ENCODE measurements around the gene GPC4. TPM values are rescaled to one million over a fixed set of nuclear protein-coding genes. Genes with fewer than 3 reads are reported as not detected.

Gene GPC4
- total and polyA plus RNA-seq, 9 of the 15 experiments (the other 6 are each of a cell fraction or from before 2014, with no cell fraction given), result 0.11 TPM; not detected in 8

DNA sequence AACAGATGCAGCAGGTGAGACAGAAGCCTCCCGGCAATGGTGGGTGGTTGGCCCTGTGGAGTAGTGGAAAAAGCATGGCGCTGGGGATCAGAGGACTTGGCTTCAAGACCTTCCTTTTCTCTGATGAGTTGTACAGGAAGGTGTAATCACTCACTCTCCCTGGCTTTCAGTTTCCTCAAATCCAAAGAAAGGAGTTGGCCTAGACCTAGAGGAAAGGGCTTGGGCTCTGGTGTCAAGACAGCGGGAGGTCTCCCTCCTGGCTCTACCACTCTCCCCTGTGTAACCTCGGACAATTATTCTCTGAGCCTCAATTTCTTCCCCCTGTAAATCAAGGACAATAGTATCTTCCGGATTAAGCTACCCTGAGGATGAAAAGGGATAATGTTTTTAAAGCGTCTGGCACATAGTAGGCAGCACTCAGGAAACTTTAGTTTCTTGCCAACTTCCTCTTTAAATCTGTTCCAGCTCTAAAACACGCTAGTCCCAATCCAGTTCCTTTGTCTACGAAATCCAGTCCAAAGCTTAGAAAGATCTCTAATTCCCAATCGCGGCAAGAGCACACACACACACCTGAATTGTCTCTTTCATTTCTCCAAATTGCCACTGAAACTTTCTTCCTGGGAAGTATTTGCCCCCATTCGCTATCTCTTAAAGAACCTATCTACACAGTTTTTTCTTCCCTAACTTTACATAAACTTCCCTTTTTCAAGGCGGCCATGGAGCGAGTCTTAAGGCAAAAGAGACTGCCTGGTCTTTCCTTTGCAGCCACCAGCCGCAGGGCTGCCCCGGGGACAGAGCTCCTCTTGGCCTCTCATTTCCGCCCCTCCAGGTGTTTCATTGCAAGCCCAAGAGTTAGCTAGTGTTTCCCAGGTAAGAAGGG is 29.9 kb upstream of the GPC4 start:
- WGBS (ENCODE audit: insufficient coverage, low coverage, missing lambda C conversion rate), result 0% methylated on average over 14 of the region's 16 CpGs
- H3K27me3 ChIP-seq (ENCODE audit: control insufficient read depth in 2 of 2, insufficient read depth in 2 of 2, low read length in 2 of 2), result no peaks in the 10 kb centered on the region; a peak in 1 of 5 replicates
- in situ Hi-C loops (cut with MboI) (no loop called here), intact Hi-C loops (cut with micrococcal nuclease) (no loop called here)
- H3K9me3 ChIP-seq (replicated peaks; ENCODE audit: control insufficient read depth, insufficient read depth, low read depth, low read length), result no peaks in the 10 kb centered on the region
- H3K9me1 ChIP-seq (ENCODE audit: control insufficient read depth, insufficient read depth, low read length), result no peaks in the 10 kb centered on the region
- ChIA-PET POLR2A (interaction anchor here (0.7 kb wide), 1 partner anchor 166 kb away, joined by 3 read pairs; no protein-coding TSS in a partner anchor), CTCF (ENCODE audit: low intra/inter-chr PET ratio) (no interaction called here)
- no peaks in the 10 kb centered on the region for H3K36me3 ChIP-seq (ENCODE audit: control insufficient read depth, insufficient read depth, low read length)
- ATAC-seq (peak; percentile 53; the same call in 1 of the 3 replicates), DNase-seq (ENCODE audit: extremely low read depth in 1 of 4, low spot score in 3 of 4) (no peak), FAIRE-seq (no peak)
- H4K20me1 ChIP-seq (replicated peaks; ENCODE audit: control insufficient read depth, insufficient read depth, low read length), result no peaks in the 10 kb centered on the region
- H3K4me3 ChIP-seq, result no peak overlapping the region
- TF ChIP-seq MGA (IDR thresholded peaks at IDR 0.05), result no peak
- peak; percentile 29; the same call in 1 of the 2 replicates for TF ChIP-seq ZKSCAN1 (IDR thresholded peaks at IDR 0.05; ENCODE audit: low read depth, low read length)
- H3K4me1 ChIP-seq (replicated peaks in 1 of 2; ENCODE audit: control insufficient read depth in 2 of 2, insufficient read depth in 2 of 2, low read length in 2 of 2), result no peaks in the 10 kb centered on the region
- H3K9ac ChIP-seq (ENCODE audit: insufficient read depth in 1 of 2, low read depth in 2 of 2, low read length in 2 of 2), result no peak overlapping the region
- no peak overlapping the region for H3K4me2 ChIP-seq (ENCODE audit: insufficient read depth, low read length)
- no TSS peak for BruUV-seq (replicated peaks)
- no peaks in the 10 kb centered on the region for H3K79me2 ChIP-seq (ENCODE audit: control insufficient read depth, insufficient read depth, low read length)
- no peak overlapping the region for H2AFZ ChIP-seq (ENCODE audit: low read depth, low read length)
- no peak overlapping the region for H3K27ac ChIP-seq (ENCODE audit: extremely low read depth, low read depth, low read length)

Measured in K562 (cell line).